BJ (cell line): ENCODE measurements around the gene UST. TPM values are rescaled to one million over a fixed set of nuclear protein-coding genes. Genes with fewer than 3 reads are reported as not detected.
"Not testable (repeated sequence)": the region's sequence is repeated elsewhere in the genome, so short reads cannot be mapped to it uniquely, and the experiment has no call there.

Source experiments
- CTCF ChIA-PET: fragments of 350-600 bp; formaldehyde crosslinking; extraction: SDS; loops from one replicate; lab custom pipeline; 2021; ENCODE audit warnings: antibody characterized with exemption, inconsistent platforms; lab: Yijun Ruan, JAX
- POLR2A ChIA-PET: fragments of 300-600 bp; sonication (Branson Sonifier 250); formaldehyde crosslinking; extraction: SDS; loops from one replicate; lab custom pipeline; 2021; ENCODE audit warnings: antibody characterized with exemption; lab: Charles Lee
- DNase-seq: peaks from one replicate; pipeline ENCODE4 v3.0.0-alpha.2; 2011; ENCODE audit warnings: low read depth
- H3K27me3 ChIP-seq: 2 replicates; pipeline ENCODE4 v1.6.0; 2011; ENCODE audit warnings: low read length; ENCODE audit not compliant: control insufficient read depth, insufficient read depth
- H3K36me3 ChIP-seq: 2 replicates; pipeline ENCODE4 v1.5.1; 2011; ENCODE audit warnings: low read length; ENCODE audit not compliant: control insufficient read depth, insufficient read depth
- H3K4me3 ChIP-seq: 2 replicates; pipeline ENCODE4 v1.5.1; 2011; ENCODE audit warnings: low read depth, mild to moderate bottlenecking, control low read depth, low read length
- CTCF ChIP-seq: IDR thresholded peaks from 2 replicates; pipeline ENCODE4 v1.5.1; 2011; ENCODE audit warnings: low read depth, mild to moderate bottlenecking, control low read depth, inconsistent platforms, low read length, moderate library complexity; ENCODE audit not compliant: insufficient read depth
- polyA plus RNA-seq: library from polyadenylated mRNA; depleted of rRNA; stranded (reverse); fragments of >200 nt; gene quantifications from 2 replicates; pipeline ENCODE4 v1.2.3, GENCODE V29; 2011

The UST gene
- polyA plus RNA-seq, 1 experiment, result 6.8 TPM

- POLR2A ChIA-PET, result no interaction called here
- TF ChIP-seq CTCF, result no peak
- CTCF ChIA-PET, result interaction anchor here (0.5 to 1.9 kb wide), 2 partner anchors 182 to 273 kb away, joined by 4 to 5 read pairs; no protein-coding TSS in a partner anchor
- Histone ChIP-seq H3K4me3 (no peak overlapping the region), H3K36me3 (no peaks in the 10 kb centered on the region), H3K27me3 (no peaks in the 10 kb centered on the region)
- DNase-seq, result no peak
Observed at GRCh38 chr6:148760258-148760534, 13.4 kb downstream of the UST start.

GRCh38 chr6:148760568-148761526, 14.0 kb downstream of the UST start:
- peak; percentile 59 for DNase-seq
- peak overlapping the region; percentile 13 for H3K4me3 ChIP-seq
- no peaks in the 10 kb centered on the region for H3K36me3 ChIP-seq
- ChIA-PET POLR2A (no interaction called here), CTCF (interaction anchor here (0.9 to 1.9 kb wide), 2 partner anchors 13 to 183 kb away, joined by 4 to 5 read pairs; no protein-coding TSS in a partner anchor)
- no peak for TF ChIP-seq CTCF
- H3K27me3 ChIP-seq, result no peaks in the 10 kb centered on the region

GRCh38 chr6:148761527-148762011, 14.7 kb downstream of the UST start:
- no peaks in the 10 kb centered on the region for H3K36me3 ChIP-seq
- H3K4me3 ChIP-seq, result peak overlapping the region; percentile 13; the same call in 1 of the 2 replicates
- ChIA-PET CTCF (interaction anchor here (0.9 to 1.9 kb wide), 2 partner anchors 14 to 183 kb away, joined by 4 to 5 read pairs; no protein-coding TSS in a partner anchor), POLR2A (no interaction called here)
- no peak for TF ChIP-seq CTCF
- no peak for DNase-seq
- no peaks in the 10 kb centered on the region for H3K27me3 ChIP-seq

- no peak overlapping the region for H3K4me3 ChIP-seq
Observed at GRCh38 chr6:148762231-148762630, 15.4 kb downstream of the UST start.

GRCh38 chr6:148764259-148765020, 17.6 kb downstream of the UST start:
- DNase-seq, result not testable (repeated sequence)
- POLR2A ChIA-PET, result interaction anchor here (0.6 kb wide), 1 partner anchor 235 kb away, joined by 6 read pairs; no protein-coding TSS in a partner anchor

More at GRCh38 chr6:148762231-148762630, 15.4 kb downstream of the UST start:
- Histone ChIP-seq H3K36me3 (no peaks in the 10 kb centered on the region), H3K27me3 (no peaks in the 10 kb centered on the region)
- CTCF ChIA-PET, result interaction anchor here (1.9 kb wide), 1 partner anchor 184 kb away, joined by 5 read pairs; no protein-coding TSS in a partner anchor
- no peak for DNase-seq
- POLR2A ChIA-PET, result no interaction called here
- TF ChIP-seq CTCF, result no peak

More at GRCh38 chr6:148764259-148765020, 17.6 kb downstream of the UST start:
- H3K4me3 ChIP-seq, H3K36me3 ChIP-seq, H3K27me3 ChIP-seq, CTCF ChIA-PET: not testable (repeated sequence)
